GM21717 (cell line): ENCODE data around the gene PANX2.

Source experiments
- ATAC-seq: cut with Tn5 transposase; IDR thresholded peaks from one replicate; pipeline ENCODE4 v1.9.1; 2021; ENCODE audit warnings: mild to moderate bottlenecking, moderate library complexity; ENCODE audit not compliant: unreplicated experiment

PANX2 gene

GRCh38 chr22:50183141-50183971 is 12.8 kb downstream of the PANX2 start:
- ATAC-seq, result no peak

GRCh38 chr22:50184004-50184901 is 13.7 kb downstream of the PANX2 start:
- ATAC-seq, result no peak

GRCh38 chr22:50184902-50185374 is 14.4 kb downstream of the PANX2 start:
- ATAC-seq, result no peak

DNA sequence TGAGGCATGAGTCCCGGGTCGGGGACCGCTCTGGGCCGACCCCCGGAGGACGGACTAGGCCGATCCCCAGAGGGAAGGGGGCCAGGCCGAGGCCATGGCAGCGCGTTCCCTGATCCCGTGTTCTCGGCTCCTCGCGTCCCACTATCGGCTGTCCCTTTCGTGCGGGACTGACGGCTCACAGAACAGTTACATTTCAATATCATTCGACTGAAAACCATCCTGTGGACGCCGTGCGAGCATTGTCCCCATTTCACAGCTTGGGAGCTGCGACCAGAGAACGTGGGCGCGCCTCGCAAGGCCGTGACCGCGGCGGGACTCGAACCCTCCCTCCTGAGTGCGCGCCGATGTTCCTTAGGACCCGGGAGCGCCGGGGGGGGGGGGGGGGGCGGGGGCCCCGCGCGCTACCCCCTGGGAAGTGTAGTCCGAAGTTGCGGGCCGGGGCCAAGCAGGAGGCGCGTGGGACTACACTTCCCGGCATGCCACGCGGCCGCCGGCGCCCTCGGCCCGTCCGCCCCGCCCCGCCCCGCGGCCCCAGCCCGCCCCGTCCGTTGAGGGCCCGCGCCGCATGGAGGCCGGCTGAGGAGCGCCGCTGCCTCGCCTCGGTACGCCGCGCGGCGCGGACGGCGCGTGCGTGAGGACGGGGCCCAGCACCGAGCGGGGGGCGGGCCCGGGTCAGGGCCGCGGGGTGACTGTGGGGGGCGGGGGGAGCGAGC is 15.0 kb downstream of the PANX2 start, which contains the start of gene TRABD:
Gene TRABD (plus strand): TSS at position 539 of the 713 bp plus-strand sequence. CDS start 7,148 bp downstream, outside the sequence.
- ATAC-seq, result no peak

- ATAC-seq, result no peak
These were observed 15.7 kb downstream of the PANX2 start for GRCh38 chr22:50186181-50186714.

- no peak for ATAC-seq
These were observed 16.4 kb downstream of the PANX2 start for GRCh38 chr22:50186761-50187523.

- no peak for ATAC-seq
These were observed 17.8 kb downstream of the PANX2 start for GRCh38 chr22:50188356-50188755.

GRCh38 chr22:50189184-50189848 is 18.8 kb downstream of the PANX2 start:
- no peak for ATAC-seq

- no peak for ATAC-seq
These were observed 19.3 kb downstream of the PANX2 start for GRCh38 chr22:50189849-50190181.

DNA sequence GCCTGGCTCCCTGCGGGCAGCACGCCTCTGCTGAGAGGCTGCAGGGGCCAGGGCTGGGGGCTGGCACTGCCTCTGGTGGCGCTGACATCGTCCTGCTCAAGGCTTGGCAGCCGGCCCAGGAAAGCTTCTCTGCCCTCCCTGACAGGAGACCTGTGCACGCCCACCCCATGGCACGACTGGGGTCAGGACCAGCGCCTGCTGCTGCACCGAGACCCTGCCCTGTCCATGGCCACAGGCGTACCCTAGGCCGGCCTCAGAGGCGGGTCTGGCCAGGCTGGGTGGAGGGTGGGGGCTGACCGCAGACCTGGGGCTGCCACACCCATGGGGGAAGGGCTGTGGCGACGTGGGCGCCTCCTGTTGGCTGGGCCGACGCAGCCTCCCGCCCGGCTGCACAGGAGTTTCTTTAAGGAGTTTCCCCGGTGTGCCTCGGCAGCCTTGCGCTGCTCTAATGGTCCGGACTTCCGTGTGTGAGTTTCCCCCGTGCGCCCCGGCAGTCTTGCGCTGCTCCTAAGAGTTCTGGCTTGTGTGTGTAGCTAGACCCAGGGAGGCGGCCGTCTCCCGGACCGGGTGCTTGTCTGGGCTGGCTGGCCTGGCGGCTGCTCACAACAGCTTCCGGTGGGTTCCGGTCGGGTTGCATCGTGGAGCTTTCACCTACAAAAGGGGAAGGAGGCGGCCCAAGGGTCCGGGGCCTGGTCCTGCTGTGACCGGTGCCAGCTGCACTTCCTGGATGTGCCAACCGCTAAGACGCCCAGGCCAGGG is 19.8 kb downstream of the PANX2 start:
- peak; percentile 35 for ATAC-seq

GRCh38 chr22:50190941-50191741 is 20.6 kb downstream of the PANX2 start:
- peak; percentile 27 for ATAC-seq

DNA sequence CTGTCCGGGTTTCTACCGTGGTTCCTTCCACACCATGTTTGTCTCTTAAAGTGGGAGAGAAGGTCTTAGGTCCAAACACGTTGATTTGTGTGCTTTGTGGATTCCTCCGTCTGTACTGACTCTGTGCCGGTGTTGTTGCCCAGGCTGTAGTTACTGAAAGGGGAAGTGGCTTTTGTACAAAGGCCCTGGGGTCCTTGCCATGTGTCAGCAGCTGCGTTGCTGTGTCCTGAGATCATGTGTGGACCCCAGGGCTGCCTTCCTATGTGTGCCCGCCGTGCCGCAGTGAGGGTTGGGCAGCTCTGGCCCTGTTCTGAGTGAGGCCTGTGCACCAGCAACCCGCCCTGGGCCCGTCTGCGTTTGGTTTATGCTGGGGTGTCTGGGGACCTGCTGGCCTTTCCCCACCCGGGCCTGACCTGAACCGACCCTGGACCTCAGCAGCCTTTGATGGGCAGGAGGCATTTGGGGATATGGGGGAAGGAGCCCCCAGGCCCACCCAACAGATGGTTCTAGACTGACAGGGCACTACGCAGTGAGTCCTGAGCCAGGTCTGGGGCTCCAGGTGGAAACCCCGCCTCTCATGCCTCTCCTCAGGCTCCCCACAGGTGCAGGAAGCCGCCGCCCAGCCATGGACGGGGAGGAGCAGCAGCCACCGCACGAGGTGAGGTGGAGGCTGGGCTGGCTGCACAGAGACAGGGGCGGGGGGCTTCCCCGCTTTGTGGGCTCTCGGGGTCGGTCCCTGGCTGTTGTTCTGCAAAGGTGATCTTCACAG is 22.1 kb downstream of the PANX2 start:
- no peak for ATAC-seq

DNA sequence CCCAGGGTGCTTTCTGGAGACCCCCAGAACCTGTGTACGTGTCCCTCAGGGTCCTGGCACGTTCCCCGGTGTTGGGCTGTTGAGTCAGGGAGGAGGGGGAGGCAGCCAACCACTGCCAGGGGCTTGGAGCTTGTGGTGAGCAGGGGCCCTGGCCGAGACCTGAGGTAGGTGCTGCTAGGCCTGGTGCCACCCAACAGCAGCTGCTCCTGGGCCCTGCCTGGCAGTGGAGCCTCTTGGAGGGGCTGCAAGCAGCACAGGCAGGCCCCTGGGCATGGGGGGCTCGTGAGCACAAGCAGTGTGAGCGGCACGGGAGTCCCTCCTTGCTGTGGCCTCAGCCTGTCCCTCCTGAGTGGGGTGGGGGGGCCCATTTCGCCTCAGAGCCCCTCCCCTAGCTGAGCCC is 23.1 kb downstream of the PANX2 start:
- no peak for ATAC-seq

DNA sequence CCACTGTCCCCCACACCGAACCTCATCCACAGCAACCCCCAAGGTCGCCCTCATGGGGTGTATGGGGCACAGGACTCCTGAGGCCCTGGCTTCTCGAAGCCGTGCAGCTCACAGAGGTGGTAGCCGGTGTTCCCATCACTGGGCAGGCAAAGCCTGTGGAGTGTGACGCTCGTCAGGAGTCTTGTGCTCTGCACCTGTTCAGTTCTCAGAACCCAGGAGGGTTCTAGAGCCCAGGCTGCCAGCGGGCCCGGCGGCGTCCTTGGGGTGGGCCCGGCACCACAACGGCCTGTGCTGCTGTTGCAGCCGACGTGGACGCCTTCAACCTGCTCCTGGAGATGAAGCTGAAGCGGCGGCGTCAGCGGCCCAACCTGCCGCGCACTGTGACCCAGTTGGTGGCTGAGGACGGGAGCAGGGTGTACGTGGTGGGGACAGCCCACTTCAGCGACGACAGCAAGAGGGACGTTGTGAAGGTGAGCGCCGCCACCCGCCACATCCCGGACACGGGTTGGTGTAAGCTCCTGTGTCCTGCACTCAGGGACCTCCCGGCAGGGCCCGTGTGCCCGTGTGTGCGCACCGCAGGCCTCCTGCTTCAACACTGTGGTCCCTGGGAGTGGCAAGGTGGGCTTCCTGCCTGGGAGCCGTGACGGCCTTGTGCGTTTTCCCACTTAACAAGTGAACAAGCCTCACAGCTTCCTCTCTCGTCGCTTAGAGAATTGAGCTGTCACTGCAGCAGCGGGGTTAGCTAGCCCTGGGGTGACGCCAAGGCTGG is 23.7 kb downstream of the PANX2 start:
- no peak for ATAC-seq

- ATAC-seq, result no peak
These were observed 25.7 kb downstream of the PANX2 start for GRCh38 chr22:50196256-50196655.

- no peak for ATAC-seq
These were observed 26.7 kb downstream of the PANX2 start for GRCh38 chr22:50197000-50197800.
